Measurements from ENCODE around the gene STAB2.
"Not testable (repeated sequence)": the region's sequence is repeated elsewhere in the genome, so short reads cannot be mapped to it uniquely, and the experiment has no call there.

STAB2 gene

DNA sequence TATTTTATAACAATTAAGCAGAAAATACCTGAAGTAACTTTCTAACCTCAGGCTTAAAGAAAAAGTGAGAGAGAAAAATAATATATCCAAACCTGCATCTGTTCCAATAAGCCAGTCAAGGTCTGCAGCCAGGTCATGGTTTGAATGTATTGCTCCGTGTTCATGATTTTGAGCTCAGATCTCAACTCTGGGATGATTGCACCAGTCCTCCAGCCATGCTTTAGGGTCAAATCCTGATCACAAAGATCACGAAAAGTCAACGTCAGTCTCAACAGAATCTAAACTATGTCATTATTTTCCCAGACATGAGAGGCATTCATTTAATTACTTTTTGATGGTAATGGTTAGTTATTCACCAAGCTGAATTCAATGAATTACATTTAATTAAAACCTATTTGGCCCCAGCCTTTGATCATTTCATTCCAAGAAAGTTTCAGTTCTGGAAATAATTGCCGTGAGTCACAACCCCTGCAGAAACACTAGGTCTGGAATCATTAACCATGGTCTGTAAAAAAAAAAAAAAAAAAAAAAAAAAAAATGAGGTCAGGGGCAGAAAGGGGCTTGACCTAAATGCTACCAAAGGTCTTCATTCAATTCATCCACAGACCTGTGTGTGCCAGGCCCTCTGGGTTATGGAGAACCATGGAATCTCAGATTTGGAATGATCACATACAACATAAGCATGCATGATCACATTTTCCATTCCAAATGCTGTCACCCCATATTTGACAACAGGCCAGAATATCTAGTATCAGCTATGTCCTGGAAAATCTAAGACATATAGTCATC is 198.4 kb downstream of the STAB2 start:
- no peak for DNase-seq

DNA sequence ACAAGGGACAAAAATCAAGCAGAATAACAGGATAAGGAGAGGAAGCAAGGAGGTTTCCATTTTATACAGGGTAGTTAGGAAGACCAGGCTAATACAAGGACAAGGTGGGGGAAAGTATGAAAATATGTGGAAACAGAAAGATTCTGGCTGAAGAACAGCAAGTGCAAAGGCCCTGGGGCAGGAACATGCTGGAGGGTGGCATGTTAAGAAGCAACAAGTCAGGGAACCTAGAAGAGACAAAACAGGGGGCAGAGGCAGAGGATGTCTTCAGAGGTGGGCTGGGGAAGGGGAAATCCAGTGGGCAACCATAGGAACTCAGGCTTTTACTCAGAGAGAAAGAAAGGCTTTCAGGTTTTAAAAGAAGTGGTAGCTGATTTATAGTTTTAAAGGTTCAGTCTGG is 199.1 kb downstream of the STAB2 start:
- no peak for DNase-seq

DNA sequence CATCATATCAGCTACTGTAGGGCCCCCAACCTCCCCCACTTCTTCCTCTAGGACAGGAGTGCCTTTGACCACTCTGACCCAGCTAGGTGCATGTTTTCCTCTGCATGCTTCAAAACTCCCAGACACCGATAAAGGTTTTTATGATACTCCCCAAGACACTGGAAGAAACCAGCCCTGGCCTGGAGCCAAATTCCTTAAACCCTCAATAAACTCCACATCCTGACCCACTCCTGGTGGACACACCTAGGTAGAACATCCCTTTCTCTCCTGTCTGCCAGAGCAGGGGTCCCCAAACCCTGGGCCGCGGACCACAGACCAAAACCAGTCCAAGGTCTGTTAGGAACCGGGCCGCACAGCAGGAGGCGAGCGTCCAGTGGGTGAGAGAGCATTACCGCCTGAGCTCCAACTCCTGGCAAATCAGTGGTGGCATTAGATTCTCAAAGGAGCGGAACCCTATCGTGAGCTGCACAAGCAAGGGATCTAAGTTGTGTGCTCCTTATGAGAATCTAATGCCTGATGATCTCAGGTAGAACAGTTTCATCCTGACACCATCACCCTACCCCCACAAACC is 204.4 kb downstream of the STAB2 start:
- DNase-seq, result no peak

DNA sequence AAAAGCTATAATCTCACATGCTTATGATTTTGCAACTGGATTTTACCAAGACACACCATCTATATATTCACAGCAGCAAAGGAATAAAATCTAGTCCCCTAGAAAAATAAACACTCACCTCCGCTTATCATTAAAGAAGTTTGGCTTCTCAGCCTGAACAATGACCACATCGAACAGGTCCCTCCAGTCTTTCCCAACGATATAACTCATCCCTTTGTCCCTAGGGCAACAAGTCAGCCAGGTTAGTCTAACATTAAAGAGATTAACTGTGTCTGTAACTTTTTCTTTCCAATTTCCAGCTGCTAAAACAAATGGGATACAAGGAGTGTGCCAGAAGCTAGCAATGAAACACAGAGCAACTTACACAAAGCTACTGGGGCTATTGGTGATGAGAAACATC is 206.0 kb downstream of the STAB2 start:
- DNase-seq, result no peak

DNA sequence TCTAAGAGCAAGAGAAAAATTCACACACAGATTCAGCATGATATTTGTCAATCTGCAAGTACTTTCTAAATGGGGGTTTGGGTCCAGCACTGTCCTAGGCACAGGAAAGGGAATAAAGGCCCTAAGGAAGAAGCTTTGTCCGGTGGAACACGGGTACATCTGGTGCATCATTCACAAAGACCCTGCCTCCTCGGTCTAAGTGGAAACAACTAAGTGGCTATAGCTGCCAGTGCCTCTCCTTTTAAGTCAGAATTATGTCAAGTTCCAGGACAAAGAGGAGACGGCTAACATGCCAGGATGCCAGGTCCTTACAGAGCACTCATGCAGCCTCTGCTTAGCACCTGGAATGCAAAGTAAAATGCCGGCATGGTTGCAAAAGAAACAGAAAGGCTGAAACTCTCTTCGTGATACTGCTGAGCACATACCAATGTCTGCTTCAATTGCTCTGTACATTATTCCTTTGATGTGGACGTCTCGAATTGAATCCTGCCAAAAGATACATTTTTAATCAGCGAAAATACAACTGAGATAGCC is 206.5 kb downstream of the STAB2 start:
- DNase-seq, result no peak

DNA sequence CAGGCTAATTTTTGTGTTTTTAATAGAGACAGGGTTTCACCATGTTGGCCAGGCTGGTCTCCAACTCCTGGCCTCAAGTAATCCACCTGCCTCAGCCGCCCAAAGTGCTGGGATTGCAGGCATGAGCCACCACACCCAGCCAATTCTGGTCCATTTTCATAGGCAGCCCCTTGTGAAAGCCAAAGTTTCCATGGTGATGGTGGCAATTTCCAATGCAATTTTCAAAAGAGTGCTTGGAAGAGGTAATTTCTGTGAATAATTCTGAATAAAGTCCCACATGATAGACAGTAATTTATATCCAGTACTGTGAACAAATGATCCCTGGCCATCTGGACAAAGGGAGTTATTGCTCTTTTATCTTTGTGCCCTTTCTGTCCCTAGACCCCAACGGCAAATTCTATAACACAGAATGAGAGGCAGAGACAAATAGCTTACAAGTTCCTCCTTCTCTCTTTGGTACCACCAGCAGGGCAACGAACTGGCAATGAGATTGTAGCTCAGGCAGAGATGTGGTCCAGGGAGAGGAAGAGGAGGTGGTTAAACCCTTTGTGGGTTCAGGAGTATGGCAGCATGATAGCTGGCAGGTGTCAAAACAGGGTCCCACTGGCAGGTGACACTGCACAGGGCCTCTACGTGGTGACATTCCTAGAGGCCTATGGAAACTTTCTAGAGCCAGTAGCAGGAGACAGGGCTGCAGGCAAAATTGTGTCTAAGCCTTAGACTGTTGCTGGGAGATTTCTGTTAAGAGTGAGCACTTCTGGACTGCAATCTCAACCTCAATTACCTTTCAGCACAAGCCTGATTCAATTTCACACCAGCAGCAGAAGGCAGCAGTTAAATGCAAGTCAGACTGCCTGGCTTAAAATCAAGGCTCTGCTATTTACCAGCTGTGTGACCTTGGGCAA is 207.5 kb downstream of the STAB2 start:
- DNase-seq, result no peak

DNA sequence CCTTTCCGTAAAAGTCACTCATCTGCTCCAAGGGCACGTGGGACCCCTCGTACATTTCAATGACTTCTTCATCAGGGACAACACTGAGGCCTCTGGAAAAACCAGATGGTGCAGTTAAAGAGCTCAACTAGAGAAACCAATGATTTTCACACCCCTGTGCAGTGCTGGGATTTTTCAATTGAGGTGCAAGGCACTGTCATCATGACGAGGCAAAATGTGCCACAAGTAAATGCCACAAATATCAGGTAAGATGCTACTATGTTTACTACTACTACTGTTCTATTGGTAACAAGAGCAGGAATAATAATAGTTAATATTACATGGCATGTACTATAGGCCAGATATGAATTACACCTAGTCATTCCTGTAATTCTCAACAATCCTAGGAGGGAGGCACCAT is 211.5 kb downstream of the STAB2 start:
- no peak for DNase-seq

DNA sequence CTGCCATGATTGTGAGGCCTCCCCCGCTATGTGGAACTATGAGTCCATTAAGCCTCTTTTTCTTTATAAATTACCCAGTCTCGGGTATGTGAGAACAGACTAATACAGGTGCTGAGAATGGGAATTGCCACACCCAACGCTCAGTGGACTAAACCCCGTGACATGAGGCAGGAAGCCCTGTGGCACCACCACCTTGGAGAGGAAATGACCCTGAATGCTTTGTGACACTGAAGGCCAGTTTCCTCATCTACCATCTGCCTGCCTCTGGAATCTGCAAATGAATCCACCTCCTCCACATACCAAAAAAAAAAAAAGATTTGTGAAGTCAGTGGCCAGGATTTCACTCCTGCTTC is 212.4 kb downstream of the STAB2 start:
- DNase-seq, result no peak

DNA sequence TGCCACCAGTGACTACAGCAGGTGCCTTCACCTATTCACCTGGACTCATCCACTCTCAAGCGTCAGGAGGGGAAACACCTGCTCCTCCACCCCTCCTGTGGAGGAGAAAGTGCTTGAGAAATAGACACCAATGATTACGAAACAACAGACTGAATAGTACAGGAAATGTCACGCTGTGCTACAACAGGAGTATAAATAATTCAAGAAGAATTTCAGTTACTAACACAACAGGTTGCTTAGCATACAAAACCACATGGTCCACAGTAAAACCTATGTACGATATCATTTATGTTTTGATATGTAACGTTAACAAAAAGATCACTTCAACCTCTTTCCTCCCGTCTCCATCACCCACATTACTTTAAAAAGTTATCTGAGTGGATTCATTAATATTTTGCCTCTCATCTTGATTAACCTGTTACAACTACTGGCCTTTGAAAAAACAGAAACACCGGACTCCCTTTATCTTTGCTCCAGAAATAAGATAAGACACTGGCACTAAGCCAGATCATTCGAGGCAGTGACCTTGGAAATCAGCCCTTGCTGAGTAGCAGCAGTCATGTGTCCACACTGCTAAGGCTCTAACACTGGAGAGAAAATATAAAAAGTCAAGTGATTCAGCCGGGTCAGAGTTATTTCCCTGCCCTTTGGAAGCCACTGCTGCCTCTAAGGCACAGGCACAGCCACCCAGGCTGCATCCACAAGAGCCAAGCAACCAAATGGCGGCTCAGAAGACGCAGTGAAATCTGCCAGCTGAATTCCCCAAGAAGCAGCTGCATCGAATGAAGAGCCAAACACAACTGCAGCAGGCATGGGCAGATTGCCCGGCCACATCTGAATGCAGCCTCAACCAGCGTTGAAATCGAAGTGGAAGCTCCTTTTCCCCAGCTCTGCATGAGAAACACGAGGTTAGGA is 213.0 kb downstream of the STAB2 start:
- DNase-seq, result no peak

DNA sequence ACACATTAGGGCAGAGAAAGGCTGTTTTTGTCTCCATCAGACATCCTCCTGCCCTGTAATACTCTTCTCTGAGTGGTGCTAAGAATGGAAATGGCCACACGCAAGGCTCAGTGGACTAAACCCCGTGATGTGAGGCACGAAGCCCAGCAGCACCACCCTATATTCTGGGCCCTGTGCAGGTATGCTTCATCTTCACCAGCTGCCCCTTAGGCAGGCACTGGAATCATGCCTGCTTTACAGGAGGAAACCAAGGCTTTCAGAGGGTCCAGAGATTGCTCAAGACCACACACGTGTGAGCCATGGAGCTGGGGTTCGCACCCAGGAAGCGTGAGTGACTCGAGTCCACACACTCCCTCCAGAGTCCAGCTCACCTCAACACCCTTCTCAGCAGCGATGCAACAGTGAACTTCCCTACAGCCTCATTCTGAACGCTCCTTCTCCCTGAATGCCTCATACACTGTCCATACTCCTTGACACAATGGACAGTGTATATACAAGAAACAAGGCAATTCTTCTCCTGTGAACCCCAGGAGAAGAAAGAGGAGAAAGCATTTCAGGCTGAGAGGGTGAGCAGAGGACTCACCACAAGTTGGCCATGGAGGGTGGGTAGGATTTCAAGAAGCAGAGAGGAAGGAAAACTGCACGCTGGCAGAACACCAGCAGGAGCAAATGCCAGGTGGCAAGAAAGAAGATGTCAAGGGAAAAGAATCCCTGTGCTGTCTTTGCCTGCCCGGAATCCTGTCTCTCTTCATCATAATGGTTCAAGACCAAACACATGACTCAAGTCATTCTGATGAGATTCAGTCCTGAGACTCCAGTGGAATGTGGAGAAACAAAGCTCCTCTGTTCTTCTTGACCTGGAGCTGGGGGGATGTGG is 214.9 kb downstream of the STAB2 start:
- no peak for DNase-seq

DNA sequence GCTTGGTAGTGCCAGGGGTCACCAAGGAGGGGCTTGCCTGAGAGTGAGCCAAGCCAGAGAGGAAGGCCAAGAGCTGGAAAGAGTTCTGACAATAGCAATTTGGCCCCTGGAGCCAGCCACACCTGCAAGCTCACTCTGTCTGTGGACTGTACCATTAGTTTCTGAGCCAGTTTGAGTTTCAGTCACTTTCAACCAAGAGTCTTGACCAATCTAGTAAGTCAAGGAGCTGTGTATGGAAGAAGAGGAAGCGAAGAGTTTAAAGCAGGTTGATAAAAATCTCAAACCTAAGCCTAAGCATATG is 215.5 kb downstream of the STAB2 start:
- no peak for DNase-seq

DNA sequence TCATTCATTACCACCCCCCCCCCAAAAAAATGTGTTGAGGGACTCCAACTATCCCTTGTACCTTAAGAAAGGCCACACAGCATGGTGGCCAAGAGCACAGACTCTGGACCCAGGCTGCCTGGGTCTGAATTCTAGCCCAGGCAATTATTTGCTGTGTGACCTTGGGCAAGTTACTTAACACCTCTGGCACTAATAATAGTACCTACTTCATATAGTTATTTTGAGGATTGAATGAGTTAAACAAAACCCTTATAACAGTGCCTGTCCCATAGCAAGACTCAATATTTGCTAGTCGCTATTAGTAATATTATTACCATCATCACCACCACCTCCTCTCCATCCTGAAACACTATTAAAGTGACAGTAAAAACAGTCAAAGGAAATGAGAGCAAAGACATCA is 216.8 kb downstream of the STAB2 start:
- DNase-seq, result no peak

DNA sequence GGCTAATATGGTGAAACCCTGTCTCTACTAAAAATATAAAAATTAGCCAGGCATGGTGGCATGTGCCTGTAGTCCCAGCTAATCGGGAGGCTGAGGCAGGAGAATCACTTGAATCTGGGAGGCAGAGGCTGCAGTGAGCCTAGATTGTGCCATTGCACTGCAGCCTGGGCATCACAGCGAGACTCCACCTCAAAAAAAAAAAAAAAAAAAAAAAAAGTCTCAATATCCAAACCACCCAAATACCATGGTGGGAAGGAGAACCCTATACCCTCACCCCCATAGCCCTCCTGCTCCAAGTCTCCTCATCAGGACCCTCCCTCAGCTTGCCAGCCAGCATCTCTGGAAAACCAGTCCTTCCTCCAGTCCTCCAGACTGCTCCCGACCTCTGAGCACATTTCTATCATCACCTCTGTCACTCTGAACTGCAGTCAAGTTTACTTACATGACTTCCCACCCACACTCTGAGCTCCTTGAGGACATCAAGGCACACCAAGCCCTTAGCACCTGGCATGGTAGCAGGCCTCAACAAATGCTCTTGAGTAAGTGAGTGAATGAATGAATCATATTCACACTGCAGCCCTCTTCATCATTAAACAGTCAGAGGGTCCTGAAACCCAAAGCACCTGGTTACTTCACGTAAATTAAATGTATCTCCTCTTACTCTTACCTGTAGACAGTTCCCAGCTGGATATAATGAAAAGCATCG is 218.7 kb downstream of the STAB2 start:
- no peak for DNase-seq

DNA sequence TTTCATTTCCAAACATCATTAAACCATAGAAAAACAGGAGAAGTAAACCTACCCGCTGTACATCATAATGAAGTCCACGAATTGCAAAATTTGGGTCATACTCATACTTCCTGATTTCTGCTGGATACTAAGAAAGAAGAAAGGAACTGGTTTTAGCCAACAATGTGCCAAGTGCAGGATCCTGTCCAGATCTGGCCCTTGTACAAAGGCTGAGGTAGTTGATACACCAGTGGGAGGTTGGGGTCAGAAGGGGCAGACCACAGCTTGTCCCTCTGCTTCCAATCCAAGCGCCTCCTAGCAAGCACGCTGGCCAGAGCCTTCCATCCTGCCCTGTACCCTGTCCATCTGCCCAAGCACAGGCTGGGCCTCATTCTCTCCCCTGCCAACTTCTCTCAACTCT is 219.7 kb downstream of the STAB2 start:
- DNase-seq, result no peak

DNA sequence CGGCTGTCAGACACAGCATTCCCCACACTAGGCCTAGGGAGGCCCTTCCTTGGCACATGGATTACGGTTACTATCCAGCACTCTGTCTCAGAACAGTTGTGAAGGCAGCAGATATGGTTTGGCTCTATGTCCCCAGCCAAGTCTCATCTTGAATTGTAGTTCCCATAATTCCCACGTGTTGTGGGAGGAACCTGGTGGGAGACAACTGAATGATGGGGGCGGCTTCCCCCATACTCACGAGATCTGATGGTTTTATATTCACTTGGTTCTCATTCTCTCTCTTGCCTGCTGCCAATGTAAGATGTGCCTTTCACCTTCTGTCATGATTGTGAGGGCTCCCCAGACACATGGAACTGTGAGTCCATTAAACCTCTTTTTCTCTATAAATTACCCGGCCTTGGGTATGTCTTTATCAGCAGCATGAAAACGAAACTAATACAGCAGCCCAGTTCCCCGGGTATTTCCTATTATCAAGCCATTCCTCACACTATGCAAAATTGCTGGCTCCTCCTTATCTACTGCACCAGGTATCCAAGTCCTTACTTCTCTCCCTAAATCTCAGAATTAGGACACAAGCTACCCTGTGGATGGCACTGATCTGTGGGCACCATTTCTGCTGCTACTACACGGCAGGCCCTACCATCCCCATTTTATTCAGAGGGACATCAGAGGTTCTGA is 220.6 kb downstream of the STAB2 start:
- DNase-seq, result no peak

DNA sequence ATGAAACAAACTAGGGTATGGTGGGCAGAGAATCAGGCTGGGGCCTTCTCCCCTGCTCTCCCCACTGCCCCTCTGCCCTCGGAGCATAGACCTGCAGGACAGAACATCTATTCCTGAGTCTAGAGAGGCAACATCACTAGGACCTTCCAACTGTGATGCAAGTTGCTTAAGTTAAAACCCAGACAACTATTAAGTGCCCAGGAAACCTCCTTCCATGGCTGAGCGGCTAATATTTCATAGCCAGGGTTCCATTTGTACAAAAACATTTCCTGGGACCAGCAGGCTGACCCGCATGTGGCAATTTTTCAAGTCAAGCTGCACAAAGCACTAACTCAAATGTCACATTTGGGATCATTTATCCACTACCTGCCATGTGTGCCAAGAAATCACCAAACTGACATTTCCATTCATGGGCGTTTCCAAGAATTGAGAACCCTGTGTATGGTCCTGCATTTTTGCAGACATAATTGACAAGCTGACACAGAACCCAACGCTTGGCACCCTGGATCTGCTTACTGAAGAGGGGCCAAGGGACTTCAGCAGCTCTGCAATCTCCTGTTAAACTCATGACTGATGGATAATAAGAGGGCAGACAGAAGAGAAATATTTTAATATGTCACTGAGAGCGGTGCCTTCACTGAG is 221.3 kb downstream of the STAB2 start:
- no peak for DNase-seq

DNA sequence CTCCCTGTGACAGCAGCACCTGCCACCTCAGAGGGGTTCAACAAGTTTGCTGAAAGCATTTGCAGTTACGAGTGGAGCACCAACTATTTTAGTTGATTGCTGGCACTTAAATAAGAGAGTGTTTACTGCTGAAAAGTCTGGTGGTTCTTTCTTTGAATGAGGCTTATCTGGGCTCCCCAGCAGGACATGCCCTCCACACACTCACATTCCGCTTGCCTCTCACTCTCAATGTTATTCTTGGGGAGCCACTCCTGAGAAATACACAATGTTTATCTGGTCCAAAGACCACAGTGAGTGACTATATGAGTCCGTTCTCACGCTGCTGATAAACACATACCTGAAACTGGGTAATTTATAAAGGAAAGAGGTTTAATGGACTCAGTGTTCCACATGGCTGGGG is 222.1 kb downstream of the STAB2 start:
- DNase-seq, result no peak

DNA sequence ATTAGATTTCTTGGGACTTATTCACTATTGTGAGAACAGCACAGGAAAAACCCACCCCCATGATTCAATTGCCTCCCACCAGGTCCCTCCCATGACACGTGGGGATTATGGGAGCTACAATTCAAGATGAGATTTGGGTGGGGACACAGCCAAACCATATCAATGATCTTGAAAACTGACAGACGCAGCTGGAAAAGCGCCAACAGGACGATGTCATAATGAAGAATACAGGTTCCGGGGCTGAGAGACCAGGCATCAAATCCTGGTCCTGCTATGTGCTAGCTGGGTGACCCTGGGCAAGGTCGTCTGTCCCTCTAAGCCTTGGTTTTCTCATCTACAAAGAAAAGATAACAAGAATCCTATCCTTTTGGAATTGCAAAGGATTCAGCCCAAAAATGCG is 222.6 kb downstream of the STAB2 start:
- DNase-seq, result not testable (repeated sequence)

DNA sequence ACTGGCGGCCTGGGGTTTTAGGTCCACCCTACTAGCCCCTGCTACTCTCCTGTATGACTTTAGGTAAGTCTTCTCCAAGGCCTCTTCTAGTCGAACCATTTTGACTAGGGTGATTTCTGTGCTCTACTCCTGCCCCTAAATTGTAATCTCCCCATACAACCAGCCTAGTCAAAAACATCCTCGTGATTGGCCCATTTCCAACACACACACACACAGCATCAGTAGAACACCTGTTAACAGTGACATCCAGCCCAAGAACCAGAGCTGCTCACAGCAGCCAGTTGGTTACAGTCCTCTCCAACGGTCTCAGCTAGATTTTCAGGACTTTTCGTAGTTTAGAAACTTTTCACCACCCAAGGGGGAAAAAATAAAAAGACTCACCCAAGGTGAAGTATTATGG is 223.0 kb downstream of the STAB2 start:
- no peak for DNase-seq

DNA sequence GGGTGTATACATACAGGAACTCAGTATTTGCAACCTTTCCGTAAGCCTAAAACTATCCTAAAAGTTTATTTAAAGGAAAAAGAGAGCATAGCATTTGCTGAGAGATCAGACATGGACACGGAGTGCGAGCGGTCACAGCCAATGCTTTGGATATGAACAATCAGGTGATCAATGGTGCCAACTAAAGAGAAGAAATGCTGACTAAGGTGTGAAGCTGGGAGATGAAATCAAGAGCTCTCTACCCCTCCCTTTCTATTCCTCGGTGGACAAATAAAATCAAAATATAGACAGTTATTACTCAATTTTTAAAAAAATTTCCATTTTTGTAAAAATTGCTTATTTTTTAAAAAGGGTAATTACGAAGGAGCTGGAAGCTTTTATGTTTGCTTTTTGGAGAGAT is 224.7 kb downstream of the STAB2 start:
- DNase-seq, result no peak

All from activated effector memory CD4-positive, alpha-beta T cell treated with Interleukin-2 at 50 U/mL for 16 hours (primary cell).